SIG-M5 (cell line): ENCODE data around the gene FNDC11.
"Not testable (repeated sequence)": the region's sequence is repeated elsewhere in the genome, so short reads cannot be mapped to it uniquely, and the experiment has no call there.

ENCODE experiments used
- DNase-seq: peaks from one replicate; lab custom pipeline; 2025; lab: John Stamatoyannopoulos, UW

Gene FNDC11

DNA sequence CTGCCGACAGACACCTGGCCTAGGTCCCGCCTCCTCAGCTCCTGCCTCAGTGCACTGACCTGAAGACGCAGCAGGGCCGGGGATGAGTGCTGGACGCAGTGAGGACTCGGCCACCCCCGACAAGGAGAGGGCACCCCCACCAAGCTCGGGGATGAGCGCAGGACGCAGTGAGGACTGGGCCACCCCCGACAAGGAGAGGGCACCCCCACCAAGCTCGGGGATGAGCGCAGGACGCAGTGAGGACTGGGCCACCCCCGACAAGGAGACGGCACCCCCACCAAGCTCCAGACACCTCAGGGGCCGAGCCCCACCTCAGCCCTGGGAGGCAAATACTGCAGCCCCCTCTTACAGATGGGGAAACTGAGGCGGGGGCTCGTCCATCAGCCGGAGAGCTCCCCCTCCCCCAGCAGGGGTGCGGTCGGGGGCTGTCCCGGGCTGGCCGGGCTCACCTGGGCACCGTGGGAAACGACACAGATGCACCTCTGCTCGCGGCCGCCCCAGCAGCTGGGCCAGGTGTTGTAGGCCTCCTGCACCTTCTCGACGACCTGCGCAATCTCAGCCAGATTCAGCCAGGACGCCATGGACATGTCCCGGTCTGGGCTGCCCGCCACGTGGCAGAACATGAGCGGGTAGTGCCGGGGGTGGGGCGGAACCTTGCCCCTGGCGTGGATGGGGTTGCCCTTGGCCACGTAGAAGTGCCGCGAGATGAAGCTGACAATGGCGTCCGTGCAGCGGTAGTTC lies 12.6 kb downstream of the FNDC11 start:
- DNase-seq = no peak

GRCh38 chr20:63567136-63567385 lies 13.1 kb downstream of the FNDC11 start:
- no peak for DNase-seq

GRCh38 chr20:63567386-63568169 lies 13.6 kb downstream of the FNDC11 start:
- DNase-seq = no peak

- no peak for DNase-seq
Measured at GRCh38 chr20:63568170-63568981, 14.4 kb downstream of the FNDC11 start.

- no peak for DNase-seq
Measured at GRCh38 chr20:63568986-63569949, 15.3 kb downstream of the FNDC11 start.

GRCh38 chr20:63570281-63571086 lies 16.5 kb downstream of the FNDC11 start:
- no peak for DNase-seq

GRCh38 chr20:63571087-63571478 lies 17.1 kb downstream of the FNDC11 start:
- DNase-seq = not testable (repeated sequence)

GRCh38 chr20:63572071-63572787 lies 18.3 kb downstream of the FNDC11 start:
- DNase-seq = no peak

DNA sequence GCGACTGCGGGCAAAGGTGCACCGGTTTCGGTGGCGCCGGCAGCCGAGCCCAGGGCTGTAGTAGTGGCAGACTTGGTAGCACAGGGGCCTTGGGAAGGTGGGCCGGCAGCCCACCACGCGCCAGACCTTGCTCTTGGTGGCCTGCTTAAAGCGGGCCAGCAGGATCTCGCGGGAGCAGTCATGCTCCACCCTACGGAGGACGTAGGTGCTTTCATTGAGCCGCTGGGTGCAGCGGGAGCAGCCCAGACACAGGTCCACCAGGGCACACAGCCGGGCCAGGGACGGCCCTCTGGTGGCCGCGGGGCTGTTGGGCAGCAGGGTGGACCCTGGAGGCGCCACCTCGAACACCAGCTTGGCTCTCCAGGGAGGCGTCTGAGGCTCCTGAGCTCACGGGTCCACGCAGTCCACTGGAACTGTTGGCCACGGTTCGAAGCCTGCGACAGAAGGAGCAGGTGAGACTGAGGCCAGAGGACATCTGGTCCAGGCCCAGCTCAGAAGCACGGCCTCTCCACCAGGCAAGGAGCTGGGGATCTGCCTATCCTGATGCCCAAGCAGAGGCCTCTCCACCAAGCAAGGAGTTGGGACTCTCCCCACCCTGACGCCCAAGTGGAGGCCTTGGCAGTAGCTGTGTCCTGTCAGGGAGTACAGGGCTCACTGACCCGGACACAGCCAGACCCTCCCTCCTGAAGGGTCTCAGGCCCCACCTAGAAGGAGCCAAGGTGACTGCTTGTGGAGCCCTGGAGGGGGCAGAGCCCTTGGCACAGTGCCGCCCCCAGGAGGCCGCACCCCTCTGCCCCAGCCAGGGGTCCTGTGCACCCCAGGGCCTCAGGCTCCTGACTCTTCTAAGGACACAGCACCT lies 19.1 kb downstream of the FNDC11 start:
- DNase-seq = no peak

GRCh38 chr20:63573647-63574131 lies 19.7 kb downstream of the FNDC11 start:
- no peak for DNase-seq

DNA sequence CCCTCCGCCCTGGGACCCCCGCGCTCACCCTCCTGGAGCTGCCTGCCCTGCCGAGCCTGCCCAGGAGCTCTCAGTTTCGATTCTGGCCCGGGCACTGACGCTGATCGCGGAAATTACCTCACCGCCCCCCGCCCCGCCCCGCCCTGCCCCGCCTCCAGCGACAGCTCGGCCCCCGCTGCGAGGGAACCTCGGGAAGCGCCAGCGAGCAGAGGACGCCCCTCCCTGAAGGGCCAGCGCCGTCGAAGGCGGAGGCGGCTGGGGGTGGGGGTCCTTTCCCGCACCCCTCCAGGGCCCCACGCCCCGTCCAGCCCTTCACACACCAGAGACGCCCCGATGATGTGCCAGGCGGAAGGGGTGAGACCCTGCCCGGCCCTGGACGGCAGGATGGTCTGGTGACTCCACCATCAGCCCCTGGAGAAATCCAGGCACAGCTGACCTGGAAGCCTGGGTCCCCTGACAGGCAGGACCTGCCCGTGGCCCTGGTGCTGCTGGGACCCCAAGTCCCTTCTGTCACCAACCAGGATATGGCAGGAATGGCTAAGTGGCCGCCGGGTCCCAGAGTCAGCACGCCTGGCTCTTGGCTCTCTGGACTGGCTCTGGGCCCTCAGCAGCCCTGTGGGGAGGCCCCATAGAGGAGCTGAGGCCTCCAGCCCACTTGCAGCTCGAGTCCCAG lies 20.3 kb downstream of the FNDC11 start, which contains the start of gene HELZ2:
TSS of gene HELZ2 (minus strand) at position 84 of the 673 bp plus-strand sequence. CDS start 1,854 bp downstream, outside the sequence.
- DNase-seq = no peak

- no peak for DNase-seq
Measured at GRCh38 chr20:63574829-63575743, 21.1 kb downstream of the FNDC11 start.

DNA sequence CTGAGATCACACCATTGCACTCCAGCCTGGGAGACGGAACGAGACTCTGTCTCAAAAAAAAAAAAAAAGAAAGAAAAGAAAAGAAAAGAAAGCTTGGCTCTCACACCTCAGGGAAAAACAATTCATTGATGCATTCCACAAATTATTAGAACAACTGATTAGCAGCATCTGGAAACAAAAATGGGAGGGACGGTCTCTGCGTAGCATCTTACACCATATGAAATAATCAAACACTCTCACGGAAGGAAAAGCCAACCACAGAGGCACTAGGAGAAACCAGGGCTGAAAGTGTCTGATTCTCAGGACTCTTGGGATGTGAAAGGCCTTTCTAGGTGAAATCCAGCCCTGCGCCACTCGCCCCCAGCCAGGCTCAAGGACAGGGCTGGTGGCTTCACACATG lies 22.4 kb downstream of the FNDC11 start:
- DNase-seq = no peak

GRCh38 chr20:63577317-63577894 lies 23.4 kb downstream of the FNDC11 start:
- no peak for DNase-seq

GRCh38 chr20:63578224-63579016 lies 24.5 kb downstream of the FNDC11 start:
- no peak for DNase-seq
